Daoy (cell line): ENCODE measurements around the gene SLC35G1. TPM values are rescaled to one million over a fixed set of nuclear protein-coding genes. Genes with fewer than 3 reads are reported as not detected.

ENCODE experiments used
- DNase-seq: peaks from one replicate; pipeline ENCODE4 v3.0.0-alpha.2; 2015; ENCODE audit warnings: low read depth
- total RNA-seq: library from RNA; depleted of rRNA; stranded (reverse); fragments of >200 nt; shearing (Covaris generic); gene quantifications from 2 replicates; pipeline ENCODE4 v1.2.3, GENCODE V29; 2014; rRNA removed

The SLC35G1 gene
- total RNA-seq, 1 experiment from 2014 or later, result 10.3 TPM

- no peak for DNase-seq
These were observed 58.1 kb downstream of the SLC35G1 start for GRCh38 chr10:93951905-93952304.

Other genes with a start within 250 kb of the SLC35G1 start
- gene FRA10AC1, start 191.4 kb upstream of the SLC35G1 start, total RNA-seq, result 2.5 and 3.2 TPM in 2 replicates
- gene LGI1, start 136.0 kb upstream of the SLC35G1 start, total RNA-seq, result not detected in 2 replicates
- gene PLCE1, start 100.0 kb downstream of the SLC35G1 start, total RNA-seq, result 1.6 and 2.5 TPM in 2 replicates